H9 (cell line): ENCODE data around the gene MSRB1. TPM values are rescaled to one million over a fixed set of nuclear protein-coding genes. Genes with fewer than 3 reads are reported as not detected.

ENCODE experiments used
- DNase-seq: peaks from one replicate; pipeline ENCODE4 v3.0.0-alpha.2; 2017
- H2AFZ ChIP-seq: one replicate; pipeline ENCODE4 v1.6.1; 2013; ENCODE audit warnings: mild to moderate bottlenecking, low read length, control low read depth, moderate library complexity
- H2AK5ac ChIP-seq: 2 replicates; pipeline ENCODE4 v1.6.1; 2013; ENCODE audit warnings: low read length, control low read depth, mixed read lengths; ENCODE audit not compliant: insufficient read length
- H2BK120ac ChIP-seq: one replicate; pipeline ENCODE4 v1.6.1; 2013; ENCODE audit warnings: low read depth, mild to moderate bottlenecking, low read length, control low read depth, inconsistent platforms; ENCODE audit not compliant: poor library complexity, severe bottlenecking
- H2BK12ac ChIP-seq: 2 replicates; pipeline ENCODE4 v1.6.1; 2013; ENCODE audit warnings: low read length, control low read depth, mixed read lengths, low read depth; ENCODE audit not compliant: insufficient read length
- H2BK15ac ChIP-seq: 2 replicates; pipeline ENCODE4 v1.6.1; 2013; ENCODE audit warnings: low read depth, low read length, control low read depth
- H2BK20ac ChIP-seq: one replicate; pipeline ENCODE4 v1.6.1; 2013; ENCODE audit warnings: low read depth, mild to moderate bottlenecking, low read length, control low read depth, inconsistent platforms; ENCODE audit not compliant: poor library complexity, severe bottlenecking
- H2BK5ac ChIP-seq: 2 replicates; pipeline ENCODE4 v1.6.1; 2013; ENCODE audit warnings: low read length, control low read depth, mixed read lengths; ENCODE audit not compliant: insufficient read length
- H3K14ac ChIP-seq: 2 replicates; pipeline ENCODE4 v1.6.1; 2013; ENCODE audit warnings: low read length, control low read depth; ENCODE audit not compliant: insufficient read depth
- H3K18ac ChIP-seq: 2 replicates; pipeline ENCODE4 v1.6.1; 2013; ENCODE audit warnings: low read depth, mild to moderate bottlenecking, mixed read lengths, low read length, control low read depth; ENCODE audit not compliant: insufficient read length
- H3K23ac ChIP-seq: 2 replicates; pipeline ENCODE4 v1.6.1; 2013; ENCODE audit warnings: low read length, control low read depth, mixed read lengths, low read depth; ENCODE audit not compliant: insufficient read length
- H3K23me2 ChIP-seq: 2 replicates; pipeline ENCODE4 v1.6.1; 2013; ENCODE audit warnings: low read depth, mild to moderate bottlenecking, mixed read lengths, low read length, control low read depth; ENCODE audit not compliant: insufficient read length, poor library complexity, severe bottlenecking
- H3K27ac ChIP-seq: 2 replicates; pipeline ENCODE4 v1.5.1; 2013; ENCODE audit warnings: low read length, control low read depth, mixed read lengths, low read depth; ENCODE audit not compliant: insufficient read length
- H3K27me3 ChIP-seq: 2 replicates; pipeline ENCODE4 v1.6.1; 2013; ENCODE audit warnings: low read length, control low read depth, inconsistent platforms; ENCODE audit not compliant: insufficient read depth
- H3K4ac ChIP-seq: 2 replicates; pipeline ENCODE4 v1.6.1; 2013; ENCODE audit warnings: low read depth, mild to moderate bottlenecking, control low read depth, inconsistent platforms, low read length, moderate library complexity
- H3K4me1 ChIP-seq: 2 replicates; pipeline ENCODE4 v1.6.1; 2013; ENCODE audit warnings: low read length, control low read depth, inconsistent platforms; ENCODE audit not compliant: insufficient read depth
- H3K4me2 ChIP-seq: 2 replicates; pipeline ENCODE4 v1.6.1; 2013; ENCODE audit warnings: low read length, control low read depth, mixed read lengths; ENCODE audit not compliant: insufficient read length, insufficient read depth
- H3K56ac ChIP-seq: 2 replicates; pipeline ENCODE4 v1.6.1; 2013; ENCODE audit warnings: low read depth, mild to moderate bottlenecking, mixed read lengths, low read length, control low read depth; ENCODE audit not compliant: insufficient read length
- H3K79me1 ChIP-seq: 2 replicates; pipeline ENCODE4 v1.6.1; 2013; ENCODE audit warnings: low read depth, mild to moderate bottlenecking, moderate library complexity, low read length, control low read depth, inconsistent platforms; ENCODE audit not compliant: insufficient read depth, poor library complexity, severe bottlenecking
- H3K79me2 ChIP-seq: 2 replicates; pipeline ENCODE4 v1.6.1; 2013; ENCODE audit warnings: low read length, control low read depth, inconsistent platforms; ENCODE audit not compliant: insufficient read depth
- H3K9ac ChIP-seq: 2 replicates; pipeline ENCODE4 v1.6.1; 2013; ENCODE audit warnings: low read length, control low read depth, mixed read lengths; ENCODE audit not compliant: insufficient read length; ENCODE audit errors: extremely low read depth
- H3K9me3 ChIP-seq: one replicate; pipeline ENCODE4 v1.6.1; 2013; ENCODE audit warnings: low read depth, low read length, inconsistent platforms; ENCODE audit not compliant: control insufficient read depth
- H3T11ph ChIP-seq: one replicate; pipeline ENCODE4 v1.6.1; 2013; ENCODE audit warnings: mild to moderate bottlenecking, low read length, control low read depth, inconsistent platforms
- H4K20me1 ChIP-seq: one replicate; pipeline ENCODE4 v1.6.1; 2013; ENCODE audit not compliant: control insufficient read depth, insufficient read length, insufficient read depth
- H4K5ac ChIP-seq: 2 replicates; pipeline ENCODE4 v1.6.1; 2013; ENCODE audit warnings: low read depth, mild to moderate bottlenecking, mixed read lengths, low read length, control low read depth; ENCODE audit not compliant: insufficient read length
- H4K8ac ChIP-seq: replicated peaks from 2 replicates; pipeline ENCODE4 v1.6.1; 2013; ENCODE audit warnings: low read length, control low read depth, mixed read lengths, low read depth; ENCODE audit not compliant: insufficient read length
- H4K91ac ChIP-seq: 2 replicates; pipeline ENCODE4 v1.6.1; 2013; ENCODE audit warnings: low read depth, mild to moderate bottlenecking, moderate library complexity, mixed read lengths, low read length, control low read depth; ENCODE audit not compliant: insufficient read length
- H3K27ac Mint-ChIP-seq, 3 experiments: 2 replicates in 2 of 3; 3 replicates in 1 of 3; pipeline ENCODE4 v1.8.0; 2020 to 2021; ENCODE audit warnings: mixed read lengths in 3 of 3, mild to moderate bottlenecking in 1 of 3, moderate library complexity in 1 of 3
- H3K27me3 Mint-ChIP-seq: 2 replicates; pipeline ENCODE4 v1.8.0; 2021; ENCODE audit warnings: low read depth, mild to moderate bottlenecking, moderate library complexity, mixed read lengths
- H3K36me3 Mint-ChIP-seq, 3 experiments: 2 replicates in 2 of 3; 3 replicates in 1 of 3; pipeline ENCODE4 v1.8.0; 2020 to 2021; ENCODE audit warnings: low read depth in 3 of 3, mixed read lengths in 3 of 3; ENCODE audit not compliant: insufficient read depth in 1 of 3
- H3K4me1 Mint-ChIP-seq, 2 experiments: 2 replicates each; pipeline ENCODE4 v1.8.0; 2020; ENCODE audit warnings: mixed read lengths in 2 of 2
- H3K4me3 Mint-ChIP-seq, 2 experiments: 2 replicates in 1 of 2; 3 replicates in 1 of 2; pipeline ENCODE4 v1.8.0; 2020 to 2021; ENCODE audit warnings: mild to moderate bottlenecking in 2 of 2, mixed read lengths in 2 of 2, moderate library complexity in 1 of 2
- H3K9me3 Mint-ChIP-seq, 2 experiments: 2 replicates in 1 of 2; 3 replicates in 1 of 2; pipeline ENCODE4 v1.8.0; 2020; ENCODE audit warnings: mild to moderate bottlenecking in 2 of 2, mixed read lengths in 2 of 2, moderate library complexity in 1 of 2
- CTCF ChIP-seq: fragments of 200-600 bp; sonication (generic); conservative IDR thresholded peaks from 3 replicates; pipeline ENCODE4 v1.8.0; 2021; ENCODE audit warnings: antibody characterized with exemption, mild to moderate bottlenecking
- WGBS: extraction: QIAGEN DNeasy Blood & Tissue Kit; methylation state at CpG from one replicate; pipeline ENCODE4 v1.1.7; 2013; ENCODE audit warnings: missing lambda C conversion rate, low lambda C conversion rate, mixed read lengths; ENCODE audit not compliant: insufficient read length; ENCODE audit errors: extremely low coverage; 5-methylcytosine and 5-hydroxymethylcytosine counted together
- total RNA-seq: library from RNA; stranded (reverse); gene quantifications from 2 replicates; pipeline ENCODE4 v1.2.1, GENCODE V29; 2021

MSRB1 gene
- total RNA-seq, 1 experiment from 2014 or later: 25.7 TPM

- no peak overlapping the region for H4K8ac ChIP-seq
- H4K5ac ChIP-seq: no peak overlapping the region
- H4K20me1 ChIP-seq: no peaks in the 10 kb centered on the region
- no peak overlapping the region for H3K27ac ChIP-seq
- H3K4me1 Mint-ChIP-seq: peaks cover 4 to 6% of the 10 kb centered on the region in 2 experiments
- no peak overlapping the region; a peak in 1 of 5 replicates for H3K4me3 Mint-ChIP-seq
- WGBS: no CpG with 5 or more reads among the region's 4 CpGs
- no peak overlapping the region for H3K56ac ChIP-seq
- no peaks in the 10 kb centered on the region for H3K27me3 ChIP-seq
- no peaks in the 10 kb centered on the region for H3K79me1 ChIP-seq
- no peak overlapping the region for H3K4ac ChIP-seq
- H3K23ac ChIP-seq: no peak overlapping the region
- H3K4me2 ChIP-seq: no peak overlapping the region
- no peak overlapping the region for H3K18ac ChIP-seq
- peaks cover 38% of the 10 kb centered on the region for H3K27me3 Mint-ChIP-seq
- H2BK120ac ChIP-seq: no peak overlapping the region
- H3K4me1 ChIP-seq: no peaks in the 10 kb centered on the region
- no peaks in the 10 kb centered on the region for H3K36me3 Mint-ChIP-seq
- H2AFZ ChIP-seq: no peak overlapping the region
- no peak overlapping the region for H4K91ac ChIP-seq
- H3K23me2 ChIP-seq: no peaks in the 10 kb centered on the region
- no peak overlapping the region for H3K9ac ChIP-seq
- H2BK15ac ChIP-seq: no peak overlapping the region
- TF ChIP-seq CTCF: no peak
- no peak for DNase-seq
- no peak overlapping the region for H2BK5ac ChIP-seq
- no peak overlapping the region for H3K27ac Mint-ChIP-seq
- no peak overlapping the region for H3K14ac ChIP-seq
- H3T11ph ChIP-seq: no peak overlapping the region
- H3K9me3 Mint-ChIP-seq: no peaks in the 10 kb centered on the region
- H2BK12ac ChIP-seq: no peak overlapping the region
- H3K79me2 ChIP-seq: no peaks in the 10 kb centered on the region
- no peaks in the 10 kb centered on the region for H3K9me3 ChIP-seq
- no peak overlapping the region for H2BK20ac ChIP-seq
- no peak overlapping the region for H2AK5ac ChIP-seq
These were observed 52.3 kb downstream of the MSRB1 start for GRCh38 chr16:1890708-1891050.
